Activated B cell treated with CpG ODN at 0.5 μM for 24 hours (primary cell): Measurements from ENCODE around the gene CD28. TPM values are rescaled to one million over a fixed set of nuclear protein-coding genes. Genes with fewer than 3 reads are reported as not detected.

Source experiments
- ATAC-seq: fragments of 200-7000 bp; cut with Tn5 transposase; one replicate; pipeline ENCODE4 v1.10.0; 2021; ENCODE audit warnings: low read depth, mild to moderate bottlenecking, moderate library complexity
- CTCF ChIA-PET: fragments of 350-600 bp; sonication (Branson Sonifier 250); formaldehyde crosslinking; loops from one replicate; lab custom pipeline; 2021; ENCODE audit warnings: antibody characterized with exemption; lab: Charles Lee
- POLR2A ChIA-PET: fragments of 350-600 bp; sonication (Branson Sonifier 250); formaldehyde crosslinking; loops from one replicate; lab custom pipeline; 2021; ENCODE audit warnings: antibody characterized with exemption; lab: Charles Lee
- DNase-seq: peaks from one replicate; pipeline ENCODE4 v3.0.0; 2022
- H3K27ac Mint-ChIP-seq: one replicate; pipeline ENCODE4 v1.8.0; 2020; ENCODE audit warnings: mixed read lengths
- H3K27me3 Mint-ChIP-seq: one replicate; pipeline ENCODE4 v1.8.0; 2021; ENCODE audit warnings: mixed read lengths
- H3K36me3 Mint-ChIP-seq: one replicate; pipeline ENCODE4 v1.8.0; 2021; ENCODE audit warnings: low read depth, mixed read lengths
- H3K4me1 Mint-ChIP-seq: one replicate; pipeline ENCODE4 v1.8.0; 2021; ENCODE audit warnings: mixed read lengths
- H3K4me3 Mint-ChIP-seq: one replicate; pipeline ENCODE4 v1.8.0; 2020; ENCODE audit warnings: mild to moderate bottlenecking, mixed read lengths
- H3K9me3 Mint-ChIP-seq: one replicate; pipeline ENCODE4 v1.8.0; 2020; ENCODE audit warnings: mixed read lengths
- intact Hi-C: fragments of 100-400 bp; cut with micrococcal nuclease; formaldehyde crosslinking; loops from one replicate; pipeline ENCODE4 v1.15.1; 2024
- total RNA-seq: library from RNA; stranded (reverse); gene quantifications from 2 replicates; pipeline ENCODE4 v1.2.3, GENCODE V29; 2022
- TF ChIP-seq, protein P1 (sequence below): fragments of 200-600 bp; IDR thresholded peaks from one replicate; pipeline ENCODE4 v1.8.0; 2022; ENCODE audit warnings: antibody characterized with exemption, mild to moderate bottlenecking

CD28 gene
- total RNA-seq, 1 donor from 2014 or later, result not detected

DNA sequence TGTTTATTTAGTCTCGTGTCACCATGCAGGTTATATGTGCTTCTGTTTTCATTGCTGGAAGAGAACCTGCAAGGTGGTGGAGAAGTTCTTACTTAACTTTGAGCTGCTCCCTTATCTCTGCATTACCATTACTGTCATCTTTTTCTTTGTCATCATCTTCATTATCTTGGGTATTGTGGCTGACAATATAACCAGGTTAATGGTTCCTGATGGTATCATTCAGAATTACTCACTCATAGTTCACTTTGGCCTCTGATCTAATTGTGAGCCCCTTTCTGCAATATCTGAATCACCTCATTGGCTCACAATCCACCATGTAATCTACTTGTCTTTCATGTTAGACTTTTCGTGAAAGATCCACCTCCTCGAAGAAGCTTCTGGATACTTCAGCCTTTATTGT is 5.0 kb downstream of the CD28 start:
- CTCF ChIA-PET, result no interaction called here
- no peaks in the 10 kb centered on the region for H3K9me3 Mint-ChIP-seq
- peaks cover 3% of the 10 kb centered on the region for H3K4me1 Mint-ChIP-seq
- intact Hi-C loops, result no loop called here
- no peak for ATAC-seq
- TF ChIP-seq, protein P1, sequence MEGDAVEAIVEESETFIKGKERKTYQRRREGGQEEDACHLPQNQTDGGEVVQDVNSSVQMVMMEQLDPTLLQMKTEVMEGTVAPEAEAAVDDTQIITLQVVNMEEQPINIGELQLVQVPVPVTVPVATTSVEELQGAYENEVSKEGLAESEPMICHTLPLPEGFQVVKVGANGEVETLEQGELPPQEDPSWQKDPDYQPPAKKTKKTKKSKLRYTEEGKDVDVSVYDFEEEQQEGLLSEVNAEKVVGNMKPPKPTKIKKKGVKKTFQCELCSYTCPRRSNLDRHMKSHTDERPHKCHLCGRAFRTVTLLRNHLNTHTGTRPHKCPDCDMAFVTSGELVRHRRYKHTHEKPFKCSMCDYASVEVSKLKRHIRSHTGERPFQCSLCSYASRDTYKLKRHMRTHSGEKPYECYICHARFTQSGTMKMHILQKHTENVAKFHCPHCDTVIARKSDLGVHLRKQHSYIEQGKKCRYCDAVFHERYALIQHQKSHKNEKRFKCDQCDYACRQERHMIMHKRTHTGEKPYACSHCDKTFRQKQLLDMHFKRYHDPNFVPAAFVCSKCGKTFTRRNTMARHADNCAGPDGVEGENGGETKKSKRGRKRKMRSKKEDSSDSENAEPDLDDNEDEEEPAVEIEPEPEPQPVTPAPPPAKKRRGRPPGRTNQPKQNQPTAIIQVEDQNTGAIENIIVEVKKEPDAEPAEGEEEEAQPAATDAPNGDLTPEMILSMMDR, result no peak
- H3K36me3 Mint-ChIP-seq, result no peaks in the 10 kb centered on the region
- POLR2A ChIA-PET, result no interaction called here
- DNase-seq, result no peak
- peaks cover 35% of the 10 kb centered on the region for H3K27me3 Mint-ChIP-seq
- no peak overlapping the region for H3K4me3 Mint-ChIP-seq
- H3K27ac Mint-ChIP-seq, result no peak overlapping the region

DNA sequence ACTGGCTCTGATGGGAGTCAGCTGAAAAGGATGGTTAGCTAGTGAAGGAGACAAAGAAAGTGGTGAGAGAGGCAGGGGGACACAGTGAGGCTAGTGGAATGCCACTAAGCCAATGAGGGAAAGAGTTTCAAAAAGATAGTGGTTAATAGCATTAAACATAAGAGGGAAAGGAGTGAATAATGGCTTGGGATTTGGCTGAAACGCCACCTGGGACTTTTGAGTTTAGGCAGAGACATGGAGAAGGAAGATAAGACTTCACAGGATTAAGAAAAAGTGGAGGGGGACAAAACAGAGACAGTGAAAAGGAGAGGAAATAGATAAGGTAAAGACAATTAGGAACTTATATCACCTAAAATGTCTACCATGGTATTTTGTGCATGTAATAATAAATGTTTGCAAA is 6.9 kb downstream of the CD28 start:
- no peaks in the 10 kb centered on the region for H3K9me3 Mint-ChIP-seq
- peaks cover 37% of the 10 kb centered on the region for H3K27me3 Mint-ChIP-seq
- no peaks in the 10 kb centered on the region for H3K36me3 Mint-ChIP-seq
- CTCF ChIA-PET, result no interaction called here
- ATAC-seq (no peak), DNase-seq (no peak)
- intact Hi-C loops, result no loop called here
- H3K4me1 Mint-ChIP-seq, result no peaks in the 10 kb centered on the region
- H3K27ac Mint-ChIP-seq, result no peak overlapping the region
- TF ChIP-seq, protein P1, result no peak
- no peak overlapping the region for H3K4me3 Mint-ChIP-seq
- POLR2A ChIA-PET, result no interaction called here

DNA sequence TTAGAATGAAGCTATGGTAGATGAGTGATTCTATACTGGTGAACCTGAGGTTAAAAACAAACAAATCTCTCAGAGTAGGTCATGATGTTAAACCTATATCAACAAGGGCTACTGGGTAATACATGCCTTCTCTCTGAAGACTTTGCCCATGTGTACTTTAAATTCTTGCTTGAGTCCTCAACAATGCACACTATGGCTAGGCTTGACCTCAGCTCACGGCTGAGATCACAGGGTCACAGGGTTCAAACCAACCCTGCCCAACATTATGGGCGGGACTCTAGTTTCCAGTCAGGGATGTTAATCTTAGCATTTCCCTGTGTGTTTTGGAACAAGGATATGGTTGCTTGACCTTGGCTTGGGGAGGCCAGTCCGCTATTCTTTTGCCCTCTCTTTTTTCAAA is 7.7 kb downstream of the CD28 start:
- Mint-ChIP-seq H3K36me3 (no peaks in the 10 kb centered on the region), H3K4me1 (no peaks in the 10 kb centered on the region), H3K27ac (no peak overlapping the region), H3K9me3 (no peaks in the 10 kb centered on the region), H3K27me3 (peaks cover 42% of the 10 kb centered on the region), H3K4me3 (no peak overlapping the region)
- TF ChIP-seq, protein P1, result no peak
- POLR2A ChIA-PET, result no interaction called here
- CTCF ChIA-PET, result no interaction called here
- intact Hi-C loops, result no loop called here
- no peak for ATAC-seq
- no peak for DNase-seq

DNA sequence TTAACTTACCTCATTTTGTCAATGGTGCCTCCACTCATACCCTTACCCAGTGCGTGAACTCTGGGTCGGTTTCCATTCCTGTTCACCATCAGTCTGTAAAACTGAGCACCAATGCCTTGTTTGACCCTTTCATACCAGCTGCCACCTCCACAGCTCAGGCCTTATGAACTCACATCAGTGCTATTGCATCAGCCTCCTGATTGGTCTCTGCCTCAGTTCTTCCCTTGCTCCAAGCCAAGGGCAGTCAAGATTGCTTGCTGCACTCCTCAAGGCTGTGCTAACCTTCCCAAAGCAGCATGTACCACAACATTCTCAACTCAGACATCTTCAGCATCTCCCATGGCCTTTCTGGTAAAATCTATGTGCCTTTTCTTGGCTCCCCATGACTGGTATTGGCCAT is 9.3 kb downstream of the CD28 start:
- intact Hi-C loops, result no loop called here
- ChIA-PET CTCF (no interaction called here), POLR2A (no interaction called here)
- no peak for ATAC-seq
- TF ChIP-seq, protein P1, result no peak
- Mint-ChIP-seq H3K9me3 (no peaks in the 10 kb centered on the region), H3K4me1 (no peaks in the 10 kb centered on the region), H3K4me3 (no peak overlapping the region), H3K36me3 (no peaks in the 10 kb centered on the region), H3K27ac (no peak overlapping the region), H3K27me3 (peaks cover 47% of the 10 kb centered on the region)
- DNase-seq, result no peak

DNA sequence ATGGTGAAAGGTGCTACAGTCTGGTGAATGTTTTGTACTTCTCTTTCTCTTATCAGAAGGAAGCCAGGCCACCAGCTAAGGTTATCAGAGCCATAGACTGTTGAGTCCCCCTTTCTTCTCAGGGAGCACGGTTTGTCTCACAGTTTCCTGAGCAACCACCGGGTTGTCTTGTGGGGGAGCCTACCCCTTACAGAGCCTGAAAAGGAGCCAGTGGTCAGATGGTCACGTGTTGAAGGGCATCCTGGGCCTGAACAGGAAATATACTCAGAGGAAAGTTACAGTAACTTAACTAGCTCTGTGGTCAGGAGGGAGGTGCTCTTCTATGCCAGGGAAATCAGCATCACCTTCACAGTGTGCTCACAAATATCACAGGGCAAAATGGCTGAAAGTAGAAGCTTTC is 11.6 kb downstream of the CD28 start:
- CTCF ChIA-PET, result interaction anchor here (0.7 kb wide), 1 partner anchor 11 kb away, joined by 3 read pairs; the partner anchor contains the start of gene CD28
- TF ChIP-seq, protein P1, result no peak
- POLR2A ChIA-PET, result no interaction called here
- Mint-ChIP-seq H3K9me3 (no peaks in the 10 kb centered on the region), H3K4me1 (no peaks in the 10 kb centered on the region), H3K27ac (no peak overlapping the region), H3K27me3 (peaks cover 53% of the 10 kb centered on the region), H3K36me3 (no peaks in the 10 kb centered on the region), H3K4me3 (no peak overlapping the region)
- no peak for ATAC-seq
- intact Hi-C loops, result no loop called here
- DNase-seq, result no peak
